Coronary artery (tissue), 2 donors: Measurements from ENCODE around the gene PHLDA3.

Experiments
- DNase-seq: peaks from one replicate; pipeline ENCODE4 v3.0.0-alpha.2; 2017; ENCODE audit warnings: low spot score
- H3K27ac ChIP-seq, 2 donors: fragments of 200-600 bp; sonication (generic); one replicate each; pipeline ENCODE4 v1.5.1; 2016 to 2019
- H3K4me3 ChIP-seq: fragments of 200-600 bp; sonication (generic); 2 replicates; pipeline ENCODE4 v1.5.1; 2016; ENCODE audit warnings: mild to moderate bottlenecking, moderate library complexity
- TF ChIP-seq, protein P1 (sequence below): fragments of 200-600 bp; sonication (generic); IDR thresholded peaks from one replicate; pipeline ENCODE4 v1.5.1; 2019; ENCODE audit warnings: antibody characterized with exemption

PHLDA3 gene

DNA sequence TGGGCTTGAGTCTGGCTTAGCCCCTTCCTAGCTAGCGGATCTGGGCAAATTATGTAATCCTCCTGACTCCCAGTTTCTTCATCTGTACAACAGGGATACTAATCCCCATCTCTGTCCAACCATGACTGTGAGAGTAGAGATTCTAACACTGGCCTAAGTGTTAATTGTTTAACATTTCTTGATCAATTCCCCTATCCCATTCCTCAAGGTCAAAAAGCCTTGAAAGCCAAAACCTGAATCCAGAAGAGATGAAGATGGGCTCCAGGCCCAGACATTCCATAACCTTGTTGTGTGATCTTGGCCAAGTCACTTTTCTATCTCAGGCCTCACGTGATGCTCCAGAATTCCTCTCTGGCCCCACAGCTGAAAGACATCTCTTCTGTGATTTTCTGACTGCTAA is 18.8 kb upstream of the PHLDA3 start:
- Histone ChIP-seq H3K27ac (peak overlapping the region; percentile 47 to 86), H3K4me3 (no peak overlapping the region)
- TF ChIP-seq, protein P1, sequence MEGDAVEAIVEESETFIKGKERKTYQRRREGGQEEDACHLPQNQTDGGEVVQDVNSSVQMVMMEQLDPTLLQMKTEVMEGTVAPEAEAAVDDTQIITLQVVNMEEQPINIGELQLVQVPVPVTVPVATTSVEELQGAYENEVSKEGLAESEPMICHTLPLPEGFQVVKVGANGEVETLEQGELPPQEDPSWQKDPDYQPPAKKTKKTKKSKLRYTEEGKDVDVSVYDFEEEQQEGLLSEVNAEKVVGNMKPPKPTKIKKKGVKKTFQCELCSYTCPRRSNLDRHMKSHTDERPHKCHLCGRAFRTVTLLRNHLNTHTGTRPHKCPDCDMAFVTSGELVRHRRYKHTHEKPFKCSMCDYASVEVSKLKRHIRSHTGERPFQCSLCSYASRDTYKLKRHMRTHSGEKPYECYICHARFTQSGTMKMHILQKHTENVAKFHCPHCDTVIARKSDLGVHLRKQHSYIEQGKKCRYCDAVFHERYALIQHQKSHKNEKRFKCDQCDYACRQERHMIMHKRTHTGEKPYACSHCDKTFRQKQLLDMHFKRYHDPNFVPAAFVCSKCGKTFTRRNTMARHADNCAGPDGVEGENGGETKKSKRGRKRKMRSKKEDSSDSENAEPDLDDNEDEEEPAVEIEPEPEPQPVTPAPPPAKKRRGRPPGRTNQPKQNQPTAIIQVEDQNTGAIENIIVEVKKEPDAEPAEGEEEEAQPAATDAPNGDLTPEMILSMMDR = no peak
- DNase-seq = no peak

DNA sequence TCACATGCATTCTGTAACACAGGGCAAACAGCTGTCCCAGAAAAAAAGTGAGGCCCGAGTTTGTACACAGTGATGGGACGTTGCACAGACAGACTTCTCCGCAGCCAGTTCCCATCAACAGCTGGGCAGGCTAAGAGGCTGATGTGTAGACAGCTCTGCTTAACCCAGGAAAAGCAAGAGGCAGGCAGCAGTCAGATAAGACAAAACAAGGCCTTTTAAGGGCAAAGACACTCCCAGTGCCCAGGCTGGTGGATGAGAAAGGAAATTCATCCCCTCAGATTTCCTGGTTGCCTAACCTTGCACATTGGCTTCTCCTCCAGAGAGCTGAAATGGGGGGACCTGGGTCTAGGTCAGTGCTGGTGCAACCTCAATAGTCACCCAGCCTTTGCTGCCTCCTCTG is 17.2 kb upstream of the PHLDA3 start:
- DNase-seq = no peak
- TF ChIP-seq, protein P1 = no peak
- H3K27ac ChIP-seq = peak overlapping the region; percentile 47 to 86
- no peak overlapping the region for H3K4me3 ChIP-seq

DNA sequence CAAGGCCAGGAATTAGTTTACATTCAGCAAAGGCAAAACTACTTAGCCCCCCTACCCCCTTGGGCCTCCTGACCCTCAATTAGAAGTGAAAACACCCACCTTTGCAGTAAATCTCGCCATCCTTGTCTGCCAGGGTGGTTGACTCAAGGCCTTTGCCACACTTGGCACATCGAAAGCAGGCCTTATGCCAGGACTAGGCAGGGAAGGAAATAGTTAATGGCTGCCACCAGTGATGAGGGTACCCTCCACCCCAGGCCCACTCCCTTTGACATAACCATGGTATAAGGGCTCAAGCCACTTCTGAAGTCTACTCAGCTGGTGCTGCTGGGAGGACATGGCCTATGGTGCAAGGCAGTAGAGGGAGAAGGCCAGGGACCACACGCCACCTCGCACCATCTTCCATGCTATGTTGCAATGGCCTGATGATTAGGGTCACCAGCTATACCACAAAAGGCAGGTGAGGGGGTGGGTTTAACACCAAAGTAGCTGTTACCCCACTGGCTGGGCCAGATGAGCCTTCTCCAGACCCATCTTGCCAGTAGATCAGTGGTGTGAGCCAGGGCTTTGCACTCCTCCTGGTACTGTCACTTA is 16.3 kb upstream of the PHLDA3 start:
- TF ChIP-seq, protein P1 = no peak
- Histone ChIP-seq H3K27ac (peak overlapping the region; percentile 47 to 86), H3K4me3 (no peak overlapping the region)
- no peak for DNase-seq

DNA sequence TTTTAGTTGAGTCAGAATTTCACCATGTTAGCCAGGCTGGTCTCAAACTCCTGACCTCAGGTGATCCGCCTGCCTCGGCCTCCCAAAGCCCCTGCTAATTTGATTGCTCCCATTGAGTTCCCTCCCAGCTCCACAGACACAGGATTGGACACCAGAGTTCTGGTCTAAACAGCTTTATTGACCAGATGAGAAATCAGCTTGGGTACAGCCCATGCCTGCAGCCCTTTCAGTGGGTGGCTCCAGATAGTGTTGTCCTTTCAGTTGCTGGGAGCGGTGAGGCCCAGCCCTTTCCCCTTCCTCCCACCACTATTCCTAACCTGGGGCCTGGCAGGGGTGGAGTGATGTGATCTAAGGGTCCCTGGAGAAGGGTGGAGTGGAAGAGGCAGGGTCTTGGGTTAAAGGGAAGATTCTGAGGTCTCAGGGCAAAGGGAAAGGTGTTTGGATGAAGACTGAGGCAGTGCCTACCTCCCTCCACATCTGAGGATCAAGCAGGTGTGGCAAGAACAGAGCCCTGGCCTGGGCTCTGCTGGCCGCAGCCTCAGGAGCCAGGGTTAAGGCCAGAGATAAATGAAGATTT is 14.5 kb upstream of the PHLDA3 start:
- H3K4me3 ChIP-seq = no peak overlapping the region
- TF ChIP-seq, protein P1 = no peak
- H3K27ac ChIP-seq = peak overlapping the region; percentile 27 to 86
- no peak for DNase-seq

DNA sequence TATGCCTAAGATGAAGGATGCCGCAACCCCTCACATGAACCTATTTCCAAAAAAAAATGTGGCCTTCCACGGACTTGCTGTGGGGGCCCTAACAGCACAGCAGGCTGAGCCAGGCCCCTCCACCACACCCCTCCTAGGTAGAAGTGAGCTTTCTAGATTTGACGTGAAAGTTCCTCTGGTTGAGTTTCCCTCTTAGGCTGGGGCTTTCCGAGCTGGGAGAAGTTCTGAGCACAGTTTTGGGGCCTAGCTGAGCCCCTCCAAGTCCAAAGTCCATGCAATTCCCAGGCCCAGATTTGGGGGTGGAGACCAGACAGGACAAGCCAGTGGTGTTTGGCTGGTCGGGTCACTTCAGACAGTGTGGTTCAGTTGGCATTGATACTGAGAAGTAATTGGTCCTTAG is 13.8 kb upstream of the PHLDA3 start:
- Histone ChIP-seq H3K27ac (peak overlapping the region; percentile 40 to 86), H3K4me3 (no peak overlapping the region)
- DNase-seq = no peak
- TF ChIP-seq, protein P1 = no peak

DNA sequence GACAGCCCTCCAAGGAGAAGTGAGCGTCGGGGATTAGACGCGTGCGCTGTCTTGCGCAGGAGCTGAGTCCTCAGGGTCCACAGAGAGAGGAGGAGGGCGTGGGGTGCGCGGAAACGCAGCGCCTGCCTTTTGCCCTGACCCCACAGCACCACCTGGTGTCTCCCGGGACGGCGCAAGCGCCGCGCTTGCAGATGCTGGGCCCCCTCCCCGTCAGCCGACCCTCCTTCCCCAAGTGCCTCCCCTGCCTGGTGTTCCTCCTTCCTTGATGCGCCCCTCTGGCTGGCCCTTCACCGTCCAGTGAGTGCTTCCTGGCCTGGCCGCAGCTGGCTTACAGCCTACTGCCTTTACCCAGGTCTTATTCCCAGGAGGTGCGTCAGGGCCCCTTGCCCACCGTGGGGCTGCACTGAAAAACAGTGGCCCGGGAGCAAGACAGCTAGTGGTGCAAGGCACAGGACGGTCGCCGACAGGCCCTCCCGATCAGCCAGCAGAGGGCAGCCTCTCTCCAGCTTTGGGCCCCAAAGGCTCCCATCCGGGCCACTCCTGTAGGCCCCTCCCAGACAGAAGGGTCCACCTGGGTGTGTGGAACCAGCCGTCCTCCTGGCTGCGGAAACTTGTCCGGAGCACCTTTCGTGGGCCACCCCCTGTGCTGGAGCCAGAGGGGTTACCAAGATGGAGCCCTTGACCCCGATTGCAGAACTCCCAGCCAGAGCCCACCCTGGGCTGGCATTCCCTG is 12.9 kb upstream of the PHLDA3 start:
- H3K4me3 ChIP-seq = peak overlapping the region; percentile 66
- H3K27ac ChIP-seq = peak overlapping the region; percentile 61 to 86
- peak; percentile 91 for DNase-seq
- TF ChIP-seq, protein P1 = peak; percentile 73
